ENCODE data around the gene MTCL1.

DNA sequence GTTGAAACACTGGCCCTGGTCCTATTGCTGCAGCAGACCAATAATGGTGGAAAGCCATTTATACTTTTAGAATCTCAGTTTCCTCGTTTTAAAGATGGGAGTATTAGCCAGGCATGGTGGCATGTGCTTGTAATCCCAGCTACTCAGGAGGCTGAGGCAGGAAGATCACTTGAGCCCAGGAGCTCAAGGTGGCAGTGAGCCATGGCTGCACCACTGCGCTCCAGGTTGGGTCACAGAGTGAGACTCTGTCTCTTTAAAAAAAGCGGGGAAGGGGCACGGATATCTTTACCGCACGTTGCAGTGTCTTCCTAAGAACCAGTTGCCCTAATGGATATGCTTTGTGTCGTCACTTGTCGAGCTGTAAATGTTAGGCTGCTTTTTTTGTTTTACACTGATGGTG, 8.3 kb downstream of the MTCL1 start:
- TF ChIP-seq EZH2 (IDR thresholded peaks at IDR 0.05) (no peak), SP1 (IDR thresholded peaks at IDR 0.05; ENCODE audit: low read depth) (no peak)

All from HCT116 (cell line).